ENCODE measurements around the gene ADSS1.
A peak's percentile ranks its signal among the peaks of the same experiment; 100 is the strongest.
"Not testable (repeated sequence)": the region's sequence is repeated elsewhere in the genome, so short reads cannot be mapped to it uniquely, and the experiment has no call there.

Gene ADSS1

GRCh38 chr14:104718147-104718546 is 5.9 kb upstream of the ADSS1 start:
- DNase-seq: no peak

- no peak for DNase-seq
Measured at GRCh38 chr14:104718871-104719270, 5.2 kb upstream of the ADSS1 start.

GRCh38 chr14:104719343-104719742 is 4.7 kb upstream of the ADSS1 start:
- no peak for DNase-seq

- no peak for DNase-seq
Measured at GRCh38 chr14:104721505-104722431, 2.3 kb upstream of the ADSS1 start.

- no peak for DNase-seq
Measured at GRCh38 chr14:104722938-104723650, 935 bp upstream of the ADSS1 start.

GRCh38 chr14:104724407-104724980 is 465 bp downstream of the ADSS1 start:
- peak; percentile 42 to 50 for DNase-seq

- DNase-seq: peak in 1 of 2 experiments; percentile 37
Measured at GRCh38 chr14:104724981-104725771, 1.1 kb downstream of the ADSS1 start.

- DNase-seq: no peak
Measured at GRCh38 chr14:104725772-104726548, 1.9 kb downstream of the ADSS1 start.

GRCh38 chr14:104726600-104727451 is 2.8 kb downstream of the ADSS1 start:
- no peak for DNase-seq

- no peak for DNase-seq
Measured at GRCh38 chr14:104728631-104729030, 4.6 kb downstream of the ADSS1 start.

GRCh38 chr14:104729176-104729834 is 5.3 kb downstream of the ADSS1 start:
- not testable (repeated sequence) for DNase-seq

GRCh38 chr14:104729835-104730181 is 5.8 kb downstream of the ADSS1 start:
- DNase-seq: no peak

GRCh38 chr14:104730487-104730886 is 6.5 kb downstream of the ADSS1 start:
- no peak for DNase-seq

- DNase-seq: no peak
Measured at GRCh38 chr14:104731320-104732294, 7.6 kb downstream of the ADSS1 start.

GRCh38 chr14:104732355-104732804 is 8.4 kb downstream of the ADSS1 start:
- no peak for DNase-seq

GRCh38 chr14:104732931-104733681 is 9.1 kb downstream of the ADSS1 start:
- no peak for DNase-seq

- DNase-seq: no peak
Measured at GRCh38 chr14:104734051-104734587, 10.1 kb downstream of the ADSS1 start.

GRCh38 chr14:104734601-104734990 is 10.6 kb downstream of the ADSS1 start:
- DNase-seq: no peak
